ENCODE results near the gene C1S.
"Not testable (repeated sequence)": the region's sequence is repeated elsewhere in the genome, so short reads cannot be mapped to it uniquely, and the experiment has no call there.

The C1S gene

DNA sequence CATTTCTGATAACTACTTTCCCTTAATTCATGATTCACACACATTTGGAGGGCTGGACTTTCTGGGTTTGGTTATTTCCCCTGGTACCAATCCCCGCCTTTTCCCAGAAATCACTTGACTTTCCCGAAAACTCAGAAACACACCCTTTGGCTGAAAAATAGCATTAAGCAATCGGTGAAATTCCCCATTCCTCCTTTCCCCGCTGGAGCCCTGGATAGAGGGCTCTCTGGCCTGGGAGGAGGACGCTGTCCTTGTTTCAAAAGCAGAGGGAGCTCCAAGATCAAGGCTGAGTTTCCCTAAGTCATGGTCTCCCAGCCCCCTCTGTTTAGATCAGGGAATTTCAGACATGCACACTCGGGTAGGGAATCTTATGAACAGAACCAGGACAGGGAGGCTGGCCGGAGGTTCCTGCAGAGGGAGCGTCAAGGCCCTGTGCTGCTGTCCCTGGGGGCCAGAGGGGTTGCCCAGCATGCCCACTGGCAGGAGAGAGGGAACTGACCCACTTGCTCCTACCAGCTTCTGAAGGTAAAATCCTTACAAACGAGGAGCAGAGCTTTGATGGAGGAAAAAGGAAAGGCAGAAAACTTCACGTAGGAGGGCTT is at the start of gene C1S:
Gene C1S (plus strand): TSS at position 366 of the 602 bp plus-strand sequence. CDS start 1,195 bp downstream, outside the sequence.
- DNase-seq (ENCODE audit: low read depth), result peak; percentile 99

DNA sequence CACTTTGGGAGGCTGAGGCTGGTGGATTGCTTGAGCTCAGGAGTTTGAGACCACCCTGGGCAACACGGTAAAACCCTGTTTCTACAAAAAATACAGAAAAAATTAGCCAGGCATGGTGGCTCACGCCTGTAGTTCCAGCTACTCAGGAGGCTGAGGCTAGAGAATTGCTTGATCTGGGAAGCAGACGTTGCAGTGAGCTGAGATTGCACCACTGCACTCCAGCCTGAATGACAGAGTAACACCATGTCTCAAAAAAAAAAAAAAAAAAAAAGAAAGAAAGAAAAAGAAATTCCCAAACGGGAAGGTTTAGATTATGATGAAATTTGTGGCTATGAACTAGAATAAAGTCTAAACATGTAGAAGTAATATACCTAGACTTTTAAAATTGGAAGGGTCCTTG is 49.1 kb upstream of the C1S start:
- not testable (repeated sequence) for DNase-seq (ENCODE audit: low read depth)

DNA sequence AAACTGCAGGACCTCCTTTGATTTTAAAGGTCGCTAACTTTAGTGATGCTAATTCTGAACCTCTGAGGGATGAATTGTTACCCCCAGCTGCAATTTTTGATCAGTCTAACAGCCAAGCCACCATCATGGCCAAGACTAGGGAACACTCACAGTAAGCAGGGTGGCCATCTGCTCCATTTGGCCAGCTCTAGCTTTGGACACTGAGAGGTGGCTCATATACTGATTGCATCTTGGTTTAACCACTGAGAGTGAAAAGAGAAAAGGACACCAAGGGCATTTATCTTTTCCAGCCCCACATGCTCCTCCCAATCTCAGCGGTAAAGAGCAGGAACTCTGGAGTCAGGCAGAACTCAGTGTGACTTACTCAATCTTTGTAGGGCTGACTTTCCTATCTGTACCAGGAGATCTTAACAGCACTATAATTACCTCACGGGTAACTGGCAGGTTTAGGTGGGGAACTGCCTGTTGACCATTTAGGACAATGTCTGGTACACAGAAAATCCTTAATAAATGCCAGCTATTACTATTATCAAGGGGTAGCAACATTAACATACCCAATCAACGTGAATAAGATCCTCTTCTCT is 48.4 kb upstream of the C1S start:
- no peak for DNase-seq (ENCODE audit: low read depth)

DNA sequence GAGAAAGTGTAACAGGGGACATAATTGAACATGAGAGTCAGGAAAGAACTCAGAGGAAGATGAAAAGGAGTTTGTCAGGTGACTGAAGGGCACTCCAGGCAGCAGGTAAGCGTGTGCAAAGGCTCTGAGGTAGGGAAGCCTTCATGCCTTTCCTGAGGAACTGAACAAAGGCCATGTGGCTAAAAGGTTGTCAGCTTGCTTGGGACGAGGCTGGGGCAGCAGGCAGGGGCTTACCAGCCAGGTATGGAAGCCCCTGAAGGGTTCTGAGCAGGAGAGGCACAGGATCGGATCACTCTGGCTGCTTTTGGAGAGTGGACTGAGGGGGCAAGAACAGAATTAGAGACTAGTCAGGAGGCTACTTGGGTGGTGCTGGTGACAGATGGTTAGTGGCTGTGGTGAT is 47.4 kb upstream of the C1S start:
- DNase-seq (ENCODE audit: low read depth), result no peak

DNA sequence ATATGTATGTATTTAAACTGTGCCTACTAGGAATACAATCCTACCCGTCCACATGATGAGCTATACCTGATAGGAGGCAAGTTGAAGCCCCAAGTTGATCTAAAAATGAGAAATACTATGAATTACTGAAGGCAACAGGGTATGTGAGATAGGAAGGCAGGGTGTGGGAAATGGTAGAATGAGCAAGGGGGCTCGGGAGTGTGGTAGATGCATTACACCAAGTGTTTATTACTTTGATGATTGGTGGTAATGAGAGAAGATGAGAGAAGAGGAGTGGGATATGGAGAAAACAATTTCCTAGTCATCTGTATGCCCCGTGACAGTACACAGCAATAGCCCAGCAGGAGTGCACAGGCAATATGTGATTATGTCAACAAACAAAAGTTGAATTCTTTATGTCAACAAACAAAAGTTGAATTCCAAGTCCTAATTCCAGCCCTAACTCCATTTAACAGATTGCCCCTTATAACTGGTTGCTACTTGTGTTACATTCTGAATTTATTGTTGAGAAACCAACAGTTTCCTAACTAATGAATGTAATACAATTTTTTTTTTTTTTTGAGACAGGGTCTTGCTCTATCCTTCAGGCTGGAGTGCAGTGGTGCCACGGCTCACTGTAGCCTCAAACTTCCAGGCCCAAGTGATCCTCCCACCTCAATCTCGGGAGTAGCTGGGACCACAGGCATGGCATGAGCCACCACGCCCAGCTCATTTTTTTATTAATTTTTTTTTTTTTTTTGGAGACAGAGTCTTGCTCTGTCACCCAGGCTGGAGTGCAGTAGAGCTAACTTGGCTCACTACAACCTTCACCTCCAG is 44.8 kb upstream of the C1S start:
- peak; percentile 6 for DNase-seq (ENCODE audit: low read depth)

DNA sequence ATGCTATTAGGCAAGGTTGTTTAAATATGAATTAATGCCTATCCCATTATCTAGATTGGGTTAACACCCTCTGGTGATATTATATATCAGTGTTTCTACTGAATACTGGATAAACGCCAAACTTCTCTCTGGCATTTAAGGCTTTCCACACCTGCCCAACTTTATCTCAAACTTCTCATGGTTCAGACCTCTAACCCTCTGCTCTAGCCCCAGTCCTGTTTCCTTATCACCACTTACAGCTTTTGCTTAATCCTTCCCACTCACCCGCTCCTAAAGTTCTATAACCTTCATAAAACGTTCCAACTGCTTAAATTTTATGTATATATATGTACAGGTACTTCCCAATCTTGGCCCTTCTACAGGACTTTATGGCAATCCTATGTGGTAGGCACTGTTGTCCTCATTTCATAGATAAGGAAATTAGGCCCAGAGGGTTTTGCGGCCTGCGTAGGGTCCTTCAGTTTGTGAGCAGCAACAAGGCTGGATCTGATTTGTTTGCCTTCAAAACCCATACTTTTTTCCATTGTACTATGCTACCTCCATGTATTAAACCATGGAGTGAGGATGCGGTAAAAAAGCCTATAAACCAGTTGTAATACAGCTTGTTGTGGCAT is 43.5 kb upstream of the C1S start:
- no peak for DNase-seq (ENCODE audit: low read depth)

DNA sequence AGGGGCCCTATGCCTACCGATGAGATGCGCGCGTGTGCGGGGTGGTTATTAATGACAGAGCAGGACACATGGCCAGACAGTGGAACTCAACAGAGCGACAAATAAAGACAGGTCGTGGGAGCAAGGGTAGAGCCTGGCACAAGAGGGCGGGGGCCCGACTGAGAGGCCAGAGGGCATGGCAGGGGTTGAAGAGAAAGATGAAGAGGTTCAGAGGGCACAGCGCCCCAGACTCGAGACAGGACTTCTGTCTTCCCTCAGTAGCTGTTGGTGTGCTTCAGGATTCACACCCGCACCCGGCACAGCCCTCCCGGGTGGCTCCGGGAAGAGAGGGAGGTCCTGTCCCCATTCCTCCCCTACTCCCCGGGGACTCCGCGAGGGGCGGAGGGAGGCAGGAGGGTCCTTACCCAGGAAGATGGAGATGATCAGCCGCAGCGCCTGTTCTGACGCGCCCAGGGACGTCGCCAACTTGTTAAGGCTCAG is 42.6 kb upstream of the C1S start:
- DNase-seq (ENCODE audit: low read depth), result no peak

DNA sequence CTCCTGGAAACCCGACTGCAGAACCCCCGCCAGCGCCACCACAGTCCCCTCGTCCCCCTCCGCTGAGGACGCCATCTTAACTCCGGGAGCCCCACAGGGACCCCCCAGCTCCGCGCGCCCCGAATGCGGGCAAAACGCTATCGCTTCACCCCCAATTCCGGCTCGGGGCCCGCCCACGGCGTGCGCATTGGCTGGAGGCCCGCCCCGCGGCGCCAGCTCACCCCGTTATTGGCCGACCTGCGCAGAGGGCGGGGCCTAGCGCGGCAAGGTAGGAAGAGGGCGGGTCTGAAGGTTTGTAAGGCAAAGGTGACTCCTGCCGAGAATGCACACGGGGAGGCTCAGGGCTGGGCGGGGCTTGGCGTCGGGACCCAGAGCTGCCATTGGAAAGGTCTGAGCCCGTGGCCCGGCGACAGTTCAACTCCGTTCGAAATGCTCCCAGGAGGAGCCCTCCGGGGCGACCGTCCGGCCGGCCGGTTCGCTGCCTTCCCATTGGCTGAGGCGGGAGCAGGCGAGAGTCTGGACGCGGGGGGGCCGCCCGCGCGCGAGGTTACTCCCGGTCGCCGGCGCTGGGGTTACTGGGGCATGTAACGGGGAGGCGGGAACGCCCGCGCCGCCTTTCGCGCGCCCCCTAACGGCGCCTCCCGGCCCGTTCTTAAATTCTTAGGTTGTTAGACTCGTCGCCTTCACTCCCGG is 42.0 kb upstream of the C1S start, which contains the start of gene LPCAT3:
Gene LPCAT3 (minus strand): TSS at position 127 of the 693 bp plus-strand sequence. CDS start 52 bp downstream, at position 75.
- peak; percentile 95 for DNase-seq (ENCODE audit: low read depth)

DNA sequence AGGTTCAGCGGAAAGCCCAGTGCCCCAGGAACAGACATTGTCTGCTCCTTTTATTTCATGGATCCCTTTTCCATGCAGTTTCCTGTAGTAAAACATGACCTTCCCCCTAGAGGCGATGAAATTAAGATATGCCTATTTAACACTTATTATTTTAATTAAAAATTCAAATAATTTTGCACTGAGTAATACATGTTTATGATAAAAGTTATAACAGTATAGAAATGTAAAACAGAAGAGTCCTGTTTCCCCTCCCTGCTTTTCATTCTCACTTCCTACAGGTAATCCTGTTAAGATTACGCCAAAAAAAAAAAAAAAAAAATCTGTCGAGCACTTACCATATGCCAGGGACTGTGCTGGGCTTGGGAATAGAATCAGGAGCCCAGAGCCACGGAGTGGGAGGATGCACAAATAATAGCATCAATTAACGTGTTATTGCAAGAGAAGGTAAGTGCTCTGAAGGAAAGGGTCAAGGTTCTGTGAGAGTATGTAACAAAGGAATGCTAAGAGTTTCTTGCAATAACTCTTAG is 41.4 kb upstream of the C1S start:
- DNase-seq (ENCODE audit: low read depth), result peak; percentile 7

DNA sequence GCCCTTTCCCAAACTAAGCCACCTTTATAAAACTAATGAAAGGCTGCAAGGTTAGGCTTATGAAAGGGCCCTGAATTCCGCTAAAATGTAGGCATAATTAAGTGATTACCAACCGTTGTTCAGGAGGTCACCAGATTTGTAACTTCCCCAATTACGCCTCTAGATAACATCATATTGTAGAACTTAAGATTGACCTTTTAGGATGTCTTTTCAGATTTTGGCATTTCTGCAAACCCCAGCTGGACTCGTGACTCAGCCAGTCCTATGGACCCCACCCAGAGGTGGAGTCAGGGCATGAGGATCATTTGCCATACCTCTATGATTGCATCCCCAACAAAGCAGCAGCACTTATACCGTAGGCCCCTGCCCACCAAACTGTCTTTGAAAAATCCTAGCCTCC is 38.6 kb upstream of the C1S start:
- DNase-seq (ENCODE audit: low read depth), result no peak

DNA sequence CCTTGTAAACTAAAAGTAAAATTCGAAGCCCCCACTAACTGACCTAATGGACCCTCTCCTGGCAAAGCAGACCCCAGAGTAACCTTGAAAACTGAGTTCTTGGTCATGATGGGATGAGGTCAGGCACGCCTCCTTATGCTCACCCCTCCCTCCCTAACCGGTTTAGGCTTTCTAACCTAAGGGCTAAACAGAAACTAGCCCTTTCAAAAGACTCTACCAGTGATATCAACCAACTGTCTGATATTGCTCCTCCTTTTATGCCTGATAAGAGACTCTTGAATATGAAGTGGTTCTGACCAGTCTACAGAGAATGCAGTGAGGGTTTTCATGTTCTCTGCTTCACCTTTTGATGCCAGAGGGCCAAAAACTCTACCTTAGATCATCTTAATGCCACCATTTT is 37.4 kb upstream of the C1S start:
- DNase-seq (ENCODE audit: low read depth), result no peak

DNA sequence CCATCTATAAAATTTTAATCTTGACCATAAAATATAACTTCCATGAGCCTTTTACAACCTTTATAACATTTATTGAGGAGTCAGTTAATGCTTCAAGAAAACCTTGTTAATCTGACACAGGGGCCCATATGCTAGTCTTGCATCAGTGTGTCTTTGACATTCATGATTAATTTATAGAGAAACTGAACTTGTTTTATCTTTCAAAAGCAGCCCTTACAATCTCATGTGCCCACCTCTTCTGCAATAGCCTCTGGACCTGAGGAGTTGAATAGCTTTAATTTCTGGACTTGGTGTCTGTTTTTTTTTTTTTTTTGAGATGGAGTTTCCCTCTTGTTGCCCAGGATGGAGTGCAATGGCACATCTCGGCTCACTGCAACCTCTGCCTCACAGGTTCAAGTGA is 33.7 kb upstream of the C1S start:
- no peak for DNase-seq (ENCODE audit: low read depth)

DNA sequence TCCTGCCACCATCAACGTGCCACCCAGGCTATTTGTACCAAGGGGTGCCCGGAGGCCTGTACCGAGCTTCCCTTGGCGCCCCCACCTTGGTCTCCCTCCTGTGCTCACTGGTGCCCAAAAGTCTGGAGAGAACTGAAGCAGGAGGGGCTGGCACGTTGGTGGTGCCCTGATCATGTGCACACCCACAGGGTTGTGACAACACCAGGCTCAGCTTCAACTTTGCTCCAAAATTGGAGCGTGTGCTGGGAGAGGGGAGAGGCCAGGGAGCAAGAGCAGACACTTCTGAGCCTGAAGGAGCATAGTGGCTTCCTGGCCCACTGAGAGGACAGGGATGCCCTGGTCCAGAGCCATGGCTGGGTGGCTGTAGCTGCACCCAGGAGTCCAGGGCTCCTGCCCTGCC is 29.2 kb upstream of the C1S start:
- DNase-seq (ENCODE audit: low read depth), result no peak

DNA sequence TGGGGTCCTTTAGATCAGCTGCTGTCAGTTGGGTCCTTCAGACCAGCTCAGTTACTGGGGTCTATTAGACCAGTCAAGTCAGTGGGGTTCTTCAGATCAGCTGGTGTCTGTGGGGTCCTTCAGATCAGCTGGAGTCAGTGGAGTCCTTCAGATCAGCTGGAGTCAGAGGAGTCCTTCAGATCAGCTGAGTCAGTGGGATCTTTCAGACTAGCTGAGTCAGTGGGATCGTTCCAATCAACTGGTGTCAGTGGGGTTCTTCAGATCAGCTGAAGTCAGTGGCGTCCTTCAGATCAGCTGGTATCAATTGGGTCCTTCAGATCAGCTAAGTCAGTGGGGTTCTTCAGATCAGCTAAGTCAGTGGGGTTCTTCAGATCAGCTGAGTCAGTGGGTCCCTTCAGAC is 27.5 kb upstream of the C1S start:
- no peak for DNase-seq (ENCODE audit: low read depth)

DNA sequence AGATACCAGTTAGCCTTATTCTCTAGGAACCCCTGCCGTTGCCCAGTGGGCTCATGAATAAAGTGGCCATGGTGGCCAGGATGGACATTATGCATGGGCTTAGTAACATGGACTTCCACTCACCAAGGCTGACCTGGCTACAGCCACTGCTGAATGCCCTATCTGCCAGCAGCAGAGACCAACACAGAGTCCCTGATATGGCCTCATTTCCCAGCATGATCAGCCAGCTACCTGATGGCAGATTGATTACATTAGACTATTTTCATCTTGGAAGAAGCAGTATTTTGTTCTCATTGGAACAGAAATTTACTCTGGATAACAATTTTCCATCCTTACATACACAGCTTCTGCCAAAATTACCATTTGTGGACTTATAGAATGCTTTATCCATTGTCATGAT is 26.1 kb upstream of the C1S start:
- no peak for DNase-seq (ENCODE audit: low read depth)

DNA sequence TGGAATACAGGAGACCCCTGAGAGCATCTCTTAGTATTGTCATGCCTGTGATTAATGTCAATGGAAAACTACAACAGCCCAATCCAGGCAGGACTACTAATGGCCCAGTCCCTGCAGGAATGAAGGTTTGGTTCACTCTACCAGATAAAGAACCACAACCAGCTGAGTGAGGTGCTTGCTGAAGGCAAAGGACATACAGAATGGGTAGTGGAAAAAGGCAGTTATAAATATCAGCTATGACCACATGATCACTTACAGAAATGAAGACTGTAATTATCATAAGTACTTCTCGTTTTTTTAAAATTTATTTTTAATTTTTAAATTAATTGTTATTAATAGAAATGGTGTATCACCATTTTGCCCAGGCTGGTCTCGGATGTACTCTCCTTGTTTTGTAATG is 25.1 kb upstream of the C1S start:
- DNase-seq (ENCODE audit: low read depth), result no peak

DNA sequence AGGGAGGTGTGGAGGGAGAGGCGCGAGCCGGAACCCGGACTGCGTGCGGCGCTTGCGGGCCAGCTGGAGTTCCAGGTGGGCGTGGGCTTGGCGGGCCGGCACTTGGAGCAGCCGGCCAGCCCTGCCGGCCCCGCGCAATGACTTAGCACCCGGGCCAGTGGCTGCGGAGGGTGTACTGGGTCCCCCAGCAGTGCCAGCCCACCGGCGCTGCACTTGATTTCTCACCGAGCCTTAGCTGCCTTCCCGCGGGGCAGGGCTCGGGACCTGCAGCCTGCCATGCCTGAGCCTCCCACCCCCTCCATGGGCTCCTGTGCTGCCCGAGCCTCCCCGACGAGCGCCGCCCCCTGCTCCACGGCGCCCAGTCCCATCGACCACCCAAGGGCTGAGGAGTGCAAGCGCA is 23.1 kb upstream of the C1S start:
- not testable (repeated sequence) for DNase-seq (ENCODE audit: low read depth)

DNA sequence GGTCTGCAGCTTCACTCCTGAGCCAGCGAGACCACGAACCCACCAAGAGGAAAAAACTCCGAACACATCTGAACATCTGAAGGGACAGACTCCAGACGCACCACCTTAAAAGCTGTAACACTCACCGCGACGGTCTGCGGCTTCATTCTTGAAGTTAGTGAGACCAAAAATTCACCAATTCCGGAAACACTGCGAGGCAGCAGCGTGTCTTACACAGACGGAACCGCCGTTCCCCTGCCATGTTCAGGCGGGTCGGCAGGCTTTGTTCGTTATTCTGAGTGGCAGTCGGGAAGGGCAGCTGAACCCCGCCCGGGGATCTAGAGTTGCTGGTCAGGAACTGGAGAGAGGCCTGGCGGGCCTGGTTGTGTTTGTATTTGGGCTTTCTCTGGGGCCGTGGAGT is 21.9 kb upstream of the C1S start:
- DNase-seq (ENCODE audit: low read depth), result no peak

DNA sequence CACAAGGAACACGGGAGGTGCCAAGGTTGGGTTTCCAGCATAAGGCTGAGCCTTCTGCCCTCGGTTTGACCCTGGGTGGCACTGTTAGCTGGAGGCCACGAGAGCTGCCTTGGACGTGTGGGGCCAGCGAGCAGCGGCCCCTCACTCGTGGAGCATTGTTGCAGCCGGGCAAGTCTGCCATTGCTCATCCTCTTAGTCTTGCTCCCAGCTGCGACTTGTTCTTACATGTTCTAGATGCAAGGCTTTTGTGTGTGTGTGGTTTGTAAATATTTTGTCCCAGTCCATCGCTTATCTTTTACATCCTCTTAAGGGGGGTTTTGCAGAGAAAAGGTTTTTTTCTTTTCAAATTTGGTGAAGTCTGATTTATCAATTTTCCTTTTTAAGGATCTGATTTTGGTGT is 21.1 kb upstream of the C1S start:
- no peak for DNase-seq (ENCODE audit: low read depth)

DNA sequence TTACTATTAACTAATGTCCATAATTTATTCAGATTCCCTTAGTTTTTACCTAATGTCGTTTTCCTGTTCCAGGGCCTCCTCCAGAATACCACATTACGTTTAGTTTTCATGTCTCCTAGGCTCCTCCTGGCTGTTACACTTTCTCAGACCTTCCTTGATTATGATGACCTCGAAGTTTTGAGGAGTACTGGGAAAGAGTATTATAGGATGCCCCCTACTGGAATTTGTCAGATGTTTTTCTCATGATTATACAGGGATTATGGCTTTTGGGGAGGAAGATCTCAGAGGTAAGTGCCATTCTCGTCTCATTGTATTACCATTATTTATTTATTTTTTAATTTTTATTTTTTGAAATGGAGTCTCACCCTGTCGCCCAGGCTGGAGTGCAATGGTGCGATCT is 17.7 kb upstream of the C1S start:
- peak; percentile 60 for DNase-seq (ENCODE audit: low read depth)

DNA sequence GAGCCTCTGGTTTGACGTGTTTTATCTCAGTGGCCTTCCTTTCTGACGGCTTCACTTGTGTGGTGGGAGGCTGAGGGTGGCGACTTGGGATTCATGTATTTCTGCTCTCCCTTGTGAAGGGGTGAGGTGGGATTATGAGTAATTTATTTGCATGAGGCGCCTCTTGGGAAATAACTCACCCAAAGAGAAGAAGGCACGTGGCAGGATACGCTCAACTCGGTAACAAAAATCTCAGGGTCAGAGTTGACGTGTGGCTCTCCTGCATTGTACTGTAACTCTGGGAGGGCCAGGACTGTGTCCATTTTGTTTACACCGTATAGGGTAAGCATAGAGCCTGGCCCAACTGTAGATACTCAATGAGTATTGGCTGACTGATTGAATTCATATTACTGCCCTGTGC is 14.6 kb upstream of the C1S start:
- DNase-seq (ENCODE audit: low read depth), result no peak

Data from EH (cell line).